Germinal center (tissue), 1 donor: ENCODE results near the gene MAGEA11.
"Not testable (repeated sequence)": the region's sequence is repeated elsewhere in the genome, so short reads cannot be mapped to it uniquely, and the experiment has no call there.

ENCODE experiments used
- DNase-seq: peaks from one replicate; pipeline ENCODE4 v3.0.0; 2012; ENCODE audit warnings: mixed read lengths, low spot score

MAGEA11 gene

GRCh38 chrX:149711545-149712236 is at the start of gene MAGEA11:
Gene MAGEA11 (plus strand): TSS chrX:149712060. CDS start chrX:149713160, 1,100 bp downstream.
- DNase-seq = no peak

GRCh38 chrX:149675088-149675487 is 36.8 kb upstream of the MAGEA11 start:
- DNase-seq = not testable (repeated sequence)

GRCh38 chrX:149675554-149675953 is 36.3 kb upstream of the MAGEA11 start:
- DNase-seq = not testable (repeated sequence)

GRCh38 chrX:149679164-149679678 is 32.6 kb upstream of the MAGEA11 start:
- DNase-seq = not testable (repeated sequence)

- no peak for DNase-seq
These were observed 30.7 kb upstream of the MAGEA11 start for GRCh38 chrX:149681182-149681581.

GRCh38 chrX:149682031-149682430 is 29.8 kb upstream of the MAGEA11 start:
- no peak for DNase-seq

- no peak for DNase-seq
These were observed 28.6 kb upstream of the MAGEA11 start for GRCh38 chrX:149682956-149683947.

- no peak for DNase-seq
These were observed 27.7 kb upstream of the MAGEA11 start for GRCh38 chrX:149683966-149684730.

- no peak for DNase-seq
These were observed 23.9 kb upstream of the MAGEA11 start for GRCh38 chrX:149687991-149688390.

GRCh38 chrX:149688552-149688951 is 23.3 kb upstream of the MAGEA11 start:
- no peak for DNase-seq

GRCh38 chrX:149691794-149692193 is 20.1 kb upstream of the MAGEA11 start:
- no peak for DNase-seq

GRCh38 chrX:149692686-149693272 is 19.1 kb upstream of the MAGEA11 start:
- DNase-seq = not testable (repeated sequence)

- DNase-seq = no peak
These were observed 12.1 kb upstream of the MAGEA11 start for GRCh38 chrX:149699761-149700160.

- DNase-seq = no peak
These were observed 7.2 kb upstream of the MAGEA11 start for GRCh38 chrX:149704664-149705063.

- DNase-seq = no peak
These were observed 4.5 kb upstream of the MAGEA11 start for GRCh38 chrX:149707147-149707901.

- DNase-seq = no peak
These were observed 971 bp downstream of the MAGEA11 start for GRCh38 chrX:149712831-149713230.

GRCh38 chrX:149713279-149714050 is 1.6 kb downstream of the MAGEA11 start:
- no peak for DNase-seq

- no peak for DNase-seq
These were observed 3.6 kb downstream of the MAGEA11 start for GRCh38 chrX:149715468-149715867.

- DNase-seq = no peak
These were observed 4.8 kb downstream of the MAGEA11 start for GRCh38 chrX:149716632-149717031.

- no peak for DNase-seq
These were observed 5.9 kb downstream of the MAGEA11 start for GRCh38 chrX:149717803-149718202.
